HG02970 (cell line): ENCODE measurements around the gene TRDMT1.

ENCODE experiments used
- ATAC-seq: cut with Tn5 transposase; IDR thresholded peaks from one replicate; pipeline ENCODE4 v1.9.1; 2021; ENCODE audit warnings: mild to moderate bottlenecking, moderate library complexity, moderate number of reproducible peaks; ENCODE audit not compliant: unreplicated experiment, low FRiP score

TRDMT1 gene, protein sequence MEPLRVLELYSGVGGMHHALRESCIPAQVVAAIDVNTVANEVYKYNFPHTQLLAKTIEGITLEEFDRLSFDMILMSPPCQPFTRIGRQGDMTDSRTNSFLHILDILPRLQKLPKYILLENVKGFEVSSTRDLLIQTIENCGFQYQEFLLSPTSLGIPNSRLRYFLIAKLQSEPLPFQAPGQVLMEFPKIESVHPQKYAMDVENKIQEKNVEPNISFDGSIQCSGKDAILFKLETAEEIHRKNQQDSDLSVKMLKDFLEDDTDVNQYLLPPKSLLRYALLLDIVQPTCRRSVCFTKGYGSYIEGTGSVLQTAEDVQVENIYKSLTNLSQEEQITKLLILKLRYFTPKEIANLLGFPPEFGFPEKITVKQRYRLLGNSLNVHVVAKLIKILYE

GRCh38 chr10:17200912-17201793 is at the start of gene TRDMT1:
TSS of gene TRDMT1 (minus strand) at chr10:17201672. CDS start at chr10:17201634, 38 bp downstream.
- ATAC-seq = peak; percentile 86

- no peak for ATAC-seq
Observed at GRCh38 chr10:17250736-17251135, 49.3 kb upstream of the TRDMT1 start.

- no peak for ATAC-seq
Observed at GRCh38 chr10:17249820-17250219, 48.3 kb upstream of the TRDMT1 start.

DNA sequence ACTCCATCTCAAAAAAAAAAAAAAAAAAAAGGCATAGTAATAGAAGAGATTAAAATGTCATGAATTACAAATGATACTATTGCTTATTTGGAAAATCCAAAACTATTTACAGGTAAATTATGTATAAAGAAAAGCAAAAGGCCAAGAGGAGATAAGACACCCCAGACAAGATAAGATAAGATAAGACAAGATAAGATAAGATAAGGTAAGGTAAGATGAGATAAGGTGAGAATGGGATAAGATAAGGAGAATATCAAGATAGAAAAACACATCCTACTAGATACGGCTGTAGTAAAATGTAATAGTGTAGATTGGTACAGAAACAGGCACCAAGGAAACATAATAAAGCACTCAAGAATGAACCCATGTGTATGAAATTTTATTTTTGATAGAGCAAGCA is 47.5 kb upstream of the TRDMT1 start:
- ATAC-seq = no peak

DNA sequence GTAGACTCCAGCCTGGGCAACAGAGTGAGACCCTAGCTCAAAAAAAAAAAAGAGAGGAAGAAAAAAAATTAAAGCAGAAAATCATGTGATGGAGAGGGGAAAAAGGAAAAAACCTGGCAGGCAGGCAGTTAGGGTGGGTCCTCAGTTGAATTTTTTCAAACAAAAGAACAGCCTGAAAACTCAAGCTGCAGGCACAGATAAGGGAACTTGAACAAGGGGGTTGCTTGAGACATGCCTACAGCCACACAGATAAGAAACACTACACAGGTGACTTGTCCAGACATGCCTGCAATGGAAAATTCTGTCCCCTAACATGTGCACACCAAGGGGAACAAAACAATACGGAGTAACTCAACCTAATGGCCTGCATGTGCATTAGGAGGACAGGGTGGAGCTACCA is 45.7 kb upstream of the TRDMT1 start:
- no peak for ATAC-seq

DNA sequence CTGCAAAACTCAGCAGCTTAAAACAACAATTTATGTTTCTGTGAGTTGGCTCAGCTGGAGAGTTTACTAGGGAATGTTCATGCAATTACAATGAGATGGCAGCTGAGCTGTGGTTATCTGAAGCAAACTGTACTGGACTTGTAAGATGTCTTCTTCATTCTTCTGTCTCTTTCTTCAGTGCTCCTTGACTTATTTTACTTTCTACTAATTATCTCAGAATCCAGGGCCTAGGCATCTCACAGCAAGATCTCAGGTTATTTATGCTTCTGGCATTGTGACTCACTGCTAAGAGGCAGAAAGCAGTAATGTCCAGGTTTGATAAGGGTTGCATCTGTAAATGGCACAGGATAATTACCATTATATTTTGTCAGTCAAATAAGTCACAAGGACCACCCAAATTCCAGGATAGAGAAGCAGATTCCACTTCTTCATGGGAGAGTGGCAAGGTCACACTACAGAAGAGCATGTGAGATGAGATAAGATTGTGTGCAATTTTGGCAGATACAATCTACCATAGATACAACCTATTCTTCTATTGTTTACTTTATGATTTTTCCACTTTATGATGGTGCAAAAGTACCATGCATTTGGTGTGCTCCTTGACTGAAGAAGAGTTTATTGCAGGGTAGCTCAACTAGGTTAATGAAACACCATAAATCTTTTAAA is 43.4 kb upstream of the TRDMT1 start:
- no peak for ATAC-seq

GRCh38 chr10:17241611-17242333 is 40.3 kb upstream of the TRDMT1 start:
- no peak for ATAC-seq

- ATAC-seq = no peak
Observed at GRCh38 chr10:17240616-17241015, 39.1 kb upstream of the TRDMT1 start.

DNA sequence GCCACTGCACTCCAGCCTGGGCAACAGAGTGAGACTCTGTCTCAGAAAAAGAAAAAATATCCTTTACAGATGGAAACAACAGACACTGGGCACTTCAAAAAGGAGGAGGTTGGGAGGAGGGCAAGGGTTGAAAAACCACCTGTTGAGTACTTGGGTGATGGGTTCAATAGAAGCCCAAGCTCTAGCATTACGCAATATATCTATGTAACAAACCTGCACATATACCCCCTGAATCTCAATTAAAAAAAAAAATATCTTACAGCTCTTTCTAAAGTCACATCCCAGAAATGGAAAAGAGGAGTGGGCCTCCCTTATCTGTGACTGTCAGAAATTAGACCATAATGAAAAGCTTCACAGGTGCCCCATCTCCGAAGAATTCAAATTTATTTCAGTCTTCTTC is 38.6 kb upstream of the TRDMT1 start:
- no peak for ATAC-seq

- ATAC-seq = no peak
Observed at GRCh38 chr10:17239345-17240085, 38.0 kb upstream of the TRDMT1 start.

- ATAC-seq = no peak
Observed at GRCh38 chr10:17238445-17239291, 37.2 kb upstream of the TRDMT1 start.

DNA sequence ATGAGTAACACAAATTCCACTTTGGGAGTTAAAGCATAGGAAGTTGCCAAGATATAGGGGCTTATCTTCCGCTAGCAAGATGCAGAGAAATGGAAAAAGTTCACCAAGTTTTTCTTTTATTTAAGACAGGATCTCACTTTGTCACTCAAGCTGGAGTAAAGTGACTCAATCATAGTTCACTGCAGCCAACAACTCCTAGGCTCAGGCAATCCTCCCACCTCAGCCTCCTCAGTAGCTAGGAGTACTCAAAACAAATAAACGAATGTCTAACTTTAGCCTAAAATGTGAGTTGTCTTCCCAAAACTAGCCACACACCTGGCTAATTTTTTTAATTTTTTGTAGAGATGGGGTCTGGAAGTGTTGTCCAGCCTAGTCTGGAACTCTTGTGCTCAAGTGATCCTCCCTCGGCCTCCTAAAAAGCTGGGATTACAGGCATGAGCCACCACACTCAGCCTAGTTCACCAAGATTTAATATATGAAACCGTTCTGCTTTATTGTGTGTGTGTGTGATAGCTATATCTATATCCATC is 36.5 kb upstream of the TRDMT1 start:
- ATAC-seq = no peak

GRCh38 chr10:17237149-17237527 is 35.7 kb upstream of the TRDMT1 start:
- no peak for ATAC-seq

GRCh38 chr10:17236468-17237148 is 35.1 kb upstream of the TRDMT1 start:
- ATAC-seq = no peak

- no peak for ATAC-seq
Observed at GRCh38 chr10:17235136-17235535, 33.7 kb upstream of the TRDMT1 start.

DNA sequence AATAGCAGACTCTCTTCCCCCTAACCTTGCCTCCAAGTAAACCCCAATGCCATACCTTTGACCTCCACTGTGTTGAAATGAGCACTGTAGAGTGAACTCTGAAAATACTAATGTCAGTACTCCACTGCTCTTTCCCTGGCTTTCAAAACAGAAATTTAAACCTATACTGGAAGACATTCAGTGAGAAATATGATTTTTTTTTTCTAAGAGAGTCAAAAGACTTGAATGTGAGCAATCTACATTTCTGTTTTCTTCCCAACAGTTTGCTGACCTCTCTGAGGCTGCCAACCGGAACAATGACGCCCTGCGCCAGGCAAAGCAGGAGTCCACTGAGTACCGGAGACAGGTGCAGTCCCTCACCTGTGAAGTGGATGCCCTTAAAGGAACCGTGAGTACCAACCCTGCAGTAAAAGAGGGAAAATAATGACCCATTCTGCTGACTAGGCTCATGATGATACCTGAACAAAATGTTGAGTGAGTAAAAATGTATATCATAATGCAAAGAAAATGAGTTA is 33.0 kb upstream of the TRDMT1 start:
- no peak for ATAC-seq

DNA sequence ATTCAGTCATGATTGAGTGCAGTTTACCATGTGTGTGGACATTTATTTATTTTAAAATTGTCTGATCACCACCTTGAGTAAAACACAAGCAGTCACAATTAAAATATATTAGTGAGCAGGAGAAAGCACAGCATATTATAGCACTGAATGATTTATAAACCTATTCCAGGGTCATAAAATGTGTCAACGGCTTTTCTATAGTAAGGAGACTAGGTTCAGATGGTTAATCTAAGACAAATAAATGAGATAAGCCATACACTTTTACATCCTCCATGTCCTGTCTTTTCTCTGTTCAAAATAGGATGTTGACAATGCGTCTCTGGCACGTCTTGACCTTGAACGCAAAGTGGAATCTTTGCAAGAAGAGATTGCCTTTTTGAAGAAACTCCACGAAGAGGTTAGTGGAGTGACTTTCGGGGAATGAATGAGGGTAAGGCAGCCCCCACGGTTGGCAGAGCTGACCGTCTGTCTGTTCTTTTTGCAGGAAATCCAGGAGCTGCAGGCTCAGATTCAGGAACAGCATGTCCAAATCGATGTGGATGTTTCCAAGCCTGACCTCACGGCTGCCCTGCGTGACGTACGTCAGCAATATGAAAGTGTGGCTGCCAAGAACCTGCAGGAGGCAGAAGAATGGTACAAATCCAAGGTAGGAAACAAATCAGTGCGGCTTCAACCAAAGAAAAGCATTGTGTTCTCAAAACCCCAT is 32.0 kb upstream of the TRDMT1 start:
- ATAC-seq = no peak
